SU-DHL-6 (cell line): ENCODE data around the gene GLRA3.
"Not testable (repeated sequence)": the region's sequence is repeated elsewhere in the genome, so short reads cannot be mapped to it uniquely, and the experiment has no call there.

Experiments used
- CTCF ChIP-seq: fragments of 200-600 bp; sonication (generic); IDR thresholded peaks from one replicate; pipeline ENCODE4 v1.5.1; 2017; ENCODE audit warnings: antibody characterized with exemption, mild to moderate bottlenecking, low read length, moderate library complexity; ENCODE audit not compliant: insufficient read depth, poor library complexity, severe bottlenecking
- EZH2phosphoT487 ChIP-seq: fragments of 200-600 bp; sonication (generic), shearing (Covaris generic); conservative IDR thresholded peaks from 2 replicates; pipeline ENCODE4 v1.6.1; 2018; ENCODE audit warnings: mild to moderate bottlenecking, antibody characterized with exemption, low read length, moderate library complexity, mixed read lengths

GRCh38 chr4:174873146-174873545 is 44.1 kb upstream of the GLRA3 start:
- not testable (repeated sequence) for TF ChIP-seq CTCF, EZH2phosphoT487
